Caco-2 (cell line): Measurements from ENCODE around the gene CFAP46. TPM values are rescaled to one million over a fixed set of nuclear protein-coding genes. Genes with fewer than 3 reads are reported as not detected.

ENCODE experiments used
- BruUV-seq: library from RNA; stranded (reverse); fragments of 400-500 nt; replicated peaks from 2 replicates; lab custom pipeline; 2021; lab: Mats Ljungman, UMichigan
- CTCF ChIA-PET: fragments of 300-600 bp; sonication (Branson Sonifier 250); formaldehyde crosslinking; loops from one replicate; lab custom pipeline; 2022; ENCODE audit warnings: antibody characterized with exemption; lab: Charles Lee
- POLR2A ChIA-PET: fragments of 300-600 bp; sonication (Branson Sonifier 250); formaldehyde crosslinking; loops from one replicate; lab custom pipeline; 2022; ENCODE audit warnings: antibody characterized with exemption; lab: Charles Lee
- DNase-seq, 2 experiments: peaks; one replicate each; pipeline versions ENCODE4 v3.0.0 to v3.0.0-alpha.2; 2020 to 2022
- H3K27me3 ChIP-seq: replicated peaks from 2 replicates; pipeline ENCODE4 v1.6.0; 2011; ENCODE audit warnings: low read length; ENCODE audit not compliant: control insufficient read depth, insufficient read depth
- H3K36me3 ChIP-seq: 2 replicates; pipeline ENCODE4 v1.5.1; 2011; ENCODE audit warnings: low read length; ENCODE audit not compliant: control insufficient read depth, insufficient read depth
- H3K4me1 ChIP-seq: fragments of 250-450 bp; sonication (Bioruptor Pico); 2 replicates; pipeline ENCODE4 v1.5.1; 2020; ENCODE audit warnings: mild to moderate bottlenecking
- H3K4me3 ChIP-seq: 2 replicates; pipeline ENCODE4 v1.5.1; 2011; ENCODE audit warnings: low read depth, mild to moderate bottlenecking, control low read depth, low read length
- H3K9me3 ChIP-seq: fragments of 250-450 bp; sonication (Bioruptor Pico); 2 replicates; pipeline ENCODE4 v1.5.1; 2020; ENCODE audit warnings: mild to moderate bottlenecking, moderate library complexity
- H3K27ac Mint-ChIP-seq: one replicate; pipeline ENCODE4 v1.8.0; 2022; ENCODE audit warnings: mixed read lengths; ENCODE audit not compliant: unreplicated experiment
- H3K27me3 Mint-ChIP-seq: one replicate; pipeline ENCODE4 v1.8.0; 2022; ENCODE audit warnings: mixed read lengths; ENCODE audit not compliant: insufficient read depth, unreplicated experiment
- H3K36me3 Mint-ChIP-seq: one replicate; pipeline ENCODE4 v1.8.0; 2022; ENCODE audit warnings: mild to moderate bottlenecking, mixed read lengths; ENCODE audit not compliant: insufficient read depth, unreplicated experiment
- H3K4me1 Mint-ChIP-seq: one replicate; pipeline ENCODE4 v1.8.0; 2022; ENCODE audit warnings: low read depth, mixed read lengths; ENCODE audit not compliant: unreplicated experiment
- H3K4me3 Mint-ChIP-seq: one replicate; pipeline ENCODE4 v1.8.0; 2022; ENCODE audit warnings: mild to moderate bottlenecking, moderate library complexity, mixed read lengths; ENCODE audit not compliant: unreplicated experiment
- H3K9me3 Mint-ChIP-seq: one replicate; pipeline ENCODE4 v1.8.0; 2022; ENCODE audit warnings: mixed read lengths; ENCODE audit not compliant: unreplicated experiment
- CTCF ChIP-seq, 2 experiments: fragments of 200-600 bp in 1 of 2; IDR thresholded peaks; 1 replicate in 1 of 2; 2 replicates in 1 of 2; pipeline versions ENCODE4 v1.5.1 to v1.8.0; 2011 to 2022; ENCODE audit warnings: antibody characterized with exemption in 1 of 2, control low read depth in 1 of 2, inconsistent platforms in 1 of 2, low read depth in 1 of 2, low read length in 1 of 2, mild to moderate bottlenecking in 1 of 2, moderate library complexity in 1 of 2; ENCODE audit not compliant: insufficient read depth in 1 of 2, severe bottlenecking in 1 of 2, unreplicated experiment in 1 of 2
- intact Hi-C: fragments of 100-400 bp; cut with micrococcal nuclease; formaldehyde crosslinking; loops from one replicate; pipeline ENCODE4 v1.10.0; 2022; ENCODE audit not compliant: unreplicated experiment
- total RNA-seq: library from RNA; stranded (reverse); gene quantifications from 2 replicates; pipeline ENCODE4 v1.2.3, GENCODE V29; 2022

CFAP46 gene
- total RNA-seq, 1 experiment from 2014 or later, result not detected

GRCh38 chr10:132891368-132891767 is 51.0 kb downstream of the CFAP46 start:
- peaks cover 7% of the 10 kb centered on the region for H3K4me1 Mint-ChIP-seq
- H3K27me3 Mint-ChIP-seq, result peaks cover 47% of the 10 kb centered on the region
- no peak overlapping the region for H3K4me3 Mint-ChIP-seq
- Histone ChIP-seq H3K4me1 (no peaks in the 10 kb centered on the region), H3K9me3 (peaks cover 2% of the 10 kb centered on the region; the same call in 1 of the 2 replicates), H3K4me3 (no peak overlapping the region), H3K36me3 (no peaks in the 10 kb centered on the region), H3K27me3 (no peaks in the 10 kb centered on the region; the same call in 1 of the 2 replicates)
- TF ChIP-seq CTCF (IDR thresholded peaks at IDR 0.05; ENCODE audit: insufficient read depth in 1 of 2, low read depth in 1 of 2, low read length in 1 of 2, severe bottlenecking in 1 of 2, unreplicated experiment in 1 of 2), result no peak
- POLR2A ChIA-PET, result no interaction called here
- no TSS peak for BruUV-seq
- peaks cover 10% of the 10 kb centered on the region for H3K9me3 Mint-ChIP-seq
- CTCF ChIA-PET, result no interaction called here
- intact Hi-C loops, result no loop called here
- no peaks in the 10 kb centered on the region for H3K36me3 Mint-ChIP-seq
- no peak overlapping the region for H3K27ac Mint-ChIP-seq
- no peak for DNase-seq

GRCh38 chr10:132890301-132890700 is 52.1 kb downstream of the CFAP46 start:
- Histone ChIP-seq H3K4me1 (no peaks in the 10 kb centered on the region), H3K4me3 (no peak overlapping the region), H3K27me3 (no peaks in the 10 kb centered on the region; the same call in 1 of the 2 replicates), H3K9me3 (no peaks in the 10 kb centered on the region), H3K36me3 (no peaks in the 10 kb centered on the region)
- peaks cover 10% of the 10 kb centered on the region for H3K9me3 Mint-ChIP-seq
- H3K27ac Mint-ChIP-seq, result no peak overlapping the region
- CTCF ChIA-PET, result no interaction called here
- H3K27me3 Mint-ChIP-seq, result peaks cover 46% of the 10 kb centered on the region
- DNase-seq, result peak in 1 of 2 experiments; percentile 21
- no peak overlapping the region for H3K4me3 Mint-ChIP-seq
- intact Hi-C loops, result no loop called here
- no peak for TF ChIP-seq CTCF (IDR thresholded peaks at IDR 0.05; ENCODE audit: insufficient read depth in 1 of 2, low read depth in 1 of 2, low read length in 1 of 2, severe bottlenecking in 1 of 2, unreplicated experiment in 1 of 2)
- peaks cover 7% of the 10 kb centered on the region for H3K4me1 Mint-ChIP-seq
- POLR2A ChIA-PET, result no interaction called here
- BruUV-seq, result no TSS peak
- no peaks in the 10 kb centered on the region for H3K36me3 Mint-ChIP-seq

- no TSS peak for BruUV-seq
- H3K9me3 Mint-ChIP-seq, result peaks cover 10% of the 10 kb centered on the region
- peaks cover 7% of the 10 kb centered on the region for H3K4me1 Mint-ChIP-seq
- CTCF ChIA-PET, result no interaction called here
- no peaks in the 10 kb centered on the region for H3K4me1 ChIP-seq
- no peak for TF ChIP-seq CTCF (IDR thresholded peaks at IDR 0.05; ENCODE audit: insufficient read depth in 1 of 2, low read depth in 1 of 2, low read length in 1 of 2, severe bottlenecking in 1 of 2, unreplicated experiment in 1 of 2)
- no peak overlapping the region for H3K27ac Mint-ChIP-seq
- H3K36me3 Mint-ChIP-seq, result no peaks in the 10 kb centered on the region
- H3K27me3 ChIP-seq, result no peaks in the 10 kb centered on the region; the same call in 1 of the 2 replicates
- no peaks in the 10 kb centered on the region for H3K9me3 ChIP-seq
- peaks cover 41% of the 10 kb centered on the region for H3K27me3 Mint-ChIP-seq
- H3K4me3 Mint-ChIP-seq, result no peak overlapping the region
- POLR2A ChIA-PET, result no interaction called here
- DNase-seq, result peak in 1 of 2 experiments; percentile 19
- no peaks in the 10 kb centered on the region for H3K36me3 ChIP-seq
- intact Hi-C loops, result no loop called here
- no peak overlapping the region for H3K4me3 ChIP-seq
Measured at GRCh38 chr10:132889556-132889955, 52.8 kb downstream of the CFAP46 start.
